K562 (cell line): ENCODE results near the gene AKNAD1. TPM values are rescaled to one million over a fixed set of nuclear protein-coding genes. Genes with fewer than 3 reads are reported as not detected.

Experiments used
- ATF1 ChIP-seq, 2 experiments: fragments of 450-650 bp in 1 of 2; IDR thresholded peaks; 2 replicates each; pipeline ENCODE4 v1.6.1; 2016; ENCODE audit warnings: missing compliant biosample characterization in 1 of 2, missing genetic modification characterization in 1 of 2
- CBFA2T2 ChIP-seq: fragments of 450-650 bp; conservative IDR thresholded peaks from 2 replicates; pipeline ENCODE4 v1.6.1; 2017; ENCODE audit warnings: mild to moderate bottlenecking
- CBFA2T3 ChIP-seq: fragments of 450-650 bp; IDR thresholded peaks from 2 replicates; pipeline ENCODE4 v1.6.1; 2017
- DDX20 ChIP-seq: fragments of 450-650 bp; IDR thresholded peaks from 2 replicates; pipeline ENCODE4 v1.6.1; 2016; ENCODE audit warnings: missing genetic modification characterization, low read depth, mild to moderate bottlenecking, missing compliant biosample characterization, moderate library complexity
- FOS ChIP-seq: IDR thresholded peaks from 3 replicates; pipeline ENCODE4 v1.6.1; 2011; ENCODE audit not compliant: insufficient read length; ENCODE audit errors: extremely low read depth
- FOSL1 ChIP-seq: fragments of 200-800 bp; sonication (Bioruptor generic); conservative IDR thresholded peaks from 2 replicates; pipeline ENCODE4 v1.6.1; 2016; ENCODE audit warnings: missing genetic modification characterization, missing compliant biosample characterization
- L3MBTL2 ChIP-seq: fragments of 450-650 bp; IDR thresholded peaks from 2 replicates; pipeline ENCODE4 v1.6.1; 2016; ENCODE audit warnings: mild to moderate bottlenecking, moderate library complexity
- NCOA1 ChIP-seq: fragments of 450-650 bp; IDR thresholded peaks from 2 replicates; pipeline ENCODE4 v1.6.1; 2016; ENCODE audit warnings: low read depth
- NCOA6 ChIP-seq: fragments of 450-650 bp; IDR thresholded peaks from 2 replicates; pipeline ENCODE4 v1.6.1; 2017; ENCODE audit warnings: mild to moderate bottlenecking
- NR2C1 ChIP-seq, 2 experiments: fragments of 450-650 bp; IDR thresholded peaks; 2 replicates each; pipeline ENCODE4 v1.6.1; 2017; ENCODE audit warnings: mild to moderate bottlenecking in 2 of 2, antibody characterized with exemption in 1 of 2, inconsistent platforms in 1 of 2, missing compliant biosample characterization in 1 of 2, missing genetic modification characterization in 1 of 2
- PRDM10 ChIP-seq: fragments of 450-650 bp; IDR thresholded peaks from 2 replicates; pipeline ENCODE4 v1.6.1; 2018; ENCODE audit not compliant: partially characterized antibody
- RBM22 ChIP-seq: fragments of 200-400 bp; formaldehyde crosslinking; IDR thresholded peaks from 2 replicates; pipeline ENCODE4 v1.6.1; 2018; ENCODE audit warnings: low read length, low read depth; ENCODE audit not compliant: poor library complexity, severe bottlenecking
- REST ChIP-seq, 2 experiments: fragments of 450-650 bp; formaldehyde crosslinking in 1 of 2; IDR thresholded peaks; 2 replicates each; pipeline versions ENCODE4 v1.4.0 to v1.6.1; 2014 to 2020; ENCODE audit warnings: mild to moderate bottlenecking in 2 of 2, borderline replicate concordance in 1 of 2, low read depth in 1 of 2
- RFX1 ChIP-seq: fragments of 450-650 bp; IDR thresholded peaks from 2 replicates; pipeline ENCODE4 v1.6.1; 2016; ENCODE audit warnings: mild to moderate bottlenecking, moderate library complexity
- TAF9B ChIP-seq: fragments of 450-650 bp; IDR thresholded peaks from 2 replicates; pipeline ENCODE4 v1.6.1; 2018; ENCODE audit warnings: mild to moderate bottlenecking; ENCODE audit not compliant: partially characterized antibody
- polyA plus RNA-seq, 8 experiments: library from polyadenylated mRNA; depleted of rRNA in 4 of 8; stranded (reverse) in 5 of 8; unstranded in 3 of 8; fragments of >200 nt; fragmentation: Nextera tagmentation in 2 of 8; fragmentation: Illumina TruSeq in 1 of 8; extraction: Ambion mirVana in 2 of 8; extraction: Trizol in 1 of 8; gene quantifications; 2 replicates each; pipeline versions ENCODE4 v1.2.1 to v1.2.3, GENCODE V29; 2011 to 2014; ENCODE audit warnings: inconsistent platforms in 1 of 8, missing spikeins in 1 of 8
- total RNA-seq, 7 experiments: library from RNA; depleted of rRNA in 6 of 7; stranded (reverse); fragments of >200 nt in 6 of 7; fragmentation: Illumina TruSeq in 2 of 7; extraction: Trizol in 2 of 7; gene quantifications; 2 replicates each; pipeline versions ENCODE4 v1.2.1 to v1.2.3, GENCODE V29; 2011 to 2021; ENCODE audit warnings: low replicate concordance in 1 of 7

AKNAD1 gene
- total and polyA plus RNA-seq, 9 of the 15 experiments (the other 6 are each of a cell fraction or from before 2014, with no cell fraction given), result 0.13 to 0.30 TPM; not detected in 7

- TF ChIP-seq REST (IDR thresholded peaks at IDR 0.05; ENCODE audit: borderline replicate concordance) (peak; percentile 54), REST (CRISPR knock-in tag; IDR thresholded peaks at IDR 0.05; ENCODE audit: low read depth) (no peak), DDX20 (tag) (0 out of 2 replicates have a peak, but pooled peaks have one; percentile 27), FOSL1 (peak; percentile 95), CBFA2T3 (peak; percentile 14; the same call in 1 of the 2 replicates), RBM22 (no peak), FOS (peak; percentile 12), ATF1 (CRISPR knock-in tag; IDR thresholded peaks at IDR 0.05) (no peak), ATF1 (tag; IDR thresholded peaks at IDR 0.05) (peak; percentile 31; the same call in 1 of the 2 replicates), NCOA6 (0 out of 2 replicates have a peak, but pooled peaks have one; percentile 37), TAF9B (peak; percentile 60), RFX1 (peak; percentile 66), CBFA2T2 (peak; percentile 55), L3MBTL2 (peak; percentile 20; the same call in 1 of the 2 replicates), NCOA1 (no peak), NR2C1 (IDR thresholded peaks at IDR 0.05) (peak; percentile 38; the same call in 1 of the 2 replicates), NR2C1 (tag; IDR thresholded peaks at IDR 0.05) (no peak), PRDM10 (no peak)
Observed at GRCh38 chr1:108816049-108816893, 40.6 kb downstream of the AKNAD1 start (continued).
